ENCODE measurements around the gene JMJD1C. TPM values are rescaled to one million over a fixed set of nuclear protein-coding genes. Genes with fewer than 3 reads are reported as not detected.

JMJD1C gene
- total RNA-seq, 4 donors from 2014 or later = 92.0 to 153 (median 124) TPM

DNA sequence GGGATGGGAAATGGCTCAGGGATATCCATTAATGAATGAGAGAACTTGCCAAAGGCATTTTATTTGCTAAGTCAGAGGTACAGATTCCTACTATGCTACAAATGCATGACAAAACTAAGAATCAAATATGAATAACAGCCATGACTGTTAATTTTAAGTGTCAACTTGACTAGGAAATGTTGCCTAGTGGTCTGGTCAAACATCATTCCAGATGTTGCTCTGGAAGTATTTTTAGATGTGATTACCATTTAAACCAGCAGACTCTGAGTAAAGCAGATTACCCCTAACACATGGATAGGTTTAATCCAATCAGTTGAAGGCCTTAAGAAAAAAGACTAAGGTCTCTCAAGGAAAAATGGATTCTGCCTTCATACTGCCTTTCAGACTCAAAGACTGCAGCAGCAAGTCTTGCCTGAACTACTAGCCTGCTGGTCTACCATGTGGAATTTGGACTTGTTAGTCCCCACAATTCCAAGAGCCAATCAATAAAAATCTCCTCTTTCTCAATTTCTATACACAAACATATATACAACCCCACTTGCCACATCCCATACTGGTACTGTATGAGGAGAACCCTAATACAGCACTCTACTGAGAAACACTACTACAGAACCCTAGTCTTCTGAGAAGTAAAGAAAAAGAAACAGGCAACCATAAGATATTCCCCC is 213.5 kb downstream of the JMJD1C start:
- peaks cover 0 to 6% (median 0%) of the 10 kb centered on the region in 3 donors for H3K36me3 ChIP-seq
- H3K4me1 ChIP-seq = peaks cover 0 to 16% (median 5%) of the 10 kb centered on the region in 4 donors
- H3K27me3 ChIP-seq = no peaks in the 10 kb centered on the region
- no peak for TF ChIP-seq POLR2A (IDR thresholded peaks at IDR 0.05)
- TF ChIP-seq, protein P1, sequence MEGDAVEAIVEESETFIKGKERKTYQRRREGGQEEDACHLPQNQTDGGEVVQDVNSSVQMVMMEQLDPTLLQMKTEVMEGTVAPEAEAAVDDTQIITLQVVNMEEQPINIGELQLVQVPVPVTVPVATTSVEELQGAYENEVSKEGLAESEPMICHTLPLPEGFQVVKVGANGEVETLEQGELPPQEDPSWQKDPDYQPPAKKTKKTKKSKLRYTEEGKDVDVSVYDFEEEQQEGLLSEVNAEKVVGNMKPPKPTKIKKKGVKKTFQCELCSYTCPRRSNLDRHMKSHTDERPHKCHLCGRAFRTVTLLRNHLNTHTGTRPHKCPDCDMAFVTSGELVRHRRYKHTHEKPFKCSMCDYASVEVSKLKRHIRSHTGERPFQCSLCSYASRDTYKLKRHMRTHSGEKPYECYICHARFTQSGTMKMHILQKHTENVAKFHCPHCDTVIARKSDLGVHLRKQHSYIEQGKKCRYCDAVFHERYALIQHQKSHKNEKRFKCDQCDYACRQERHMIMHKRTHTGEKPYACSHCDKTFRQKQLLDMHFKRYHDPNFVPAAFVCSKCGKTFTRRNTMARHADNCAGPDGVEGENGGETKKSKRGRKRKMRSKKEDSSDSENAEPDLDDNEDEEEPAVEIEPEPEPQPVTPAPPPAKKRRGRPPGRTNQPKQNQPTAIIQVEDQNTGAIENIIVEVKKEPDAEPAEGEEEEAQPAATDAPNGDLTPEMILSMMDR (IDR thresholded peaks at IDR 0.05) = no peak
- H3K9me3 ChIP-seq = no peaks in the 10 kb centered on the region
- DNase-seq = no peak
- no peak overlapping the region for H3K4me3 ChIP-seq
- no peak overlapping the region for H3K27ac ChIP-seq

- H3K27me3 ChIP-seq = no peaks in the 10 kb centered on the region
- H3K27ac ChIP-seq = no peak overlapping the region
- TF ChIP-seq, protein P1 (IDR thresholded peaks at IDR 0.05) = no peak
- TF ChIP-seq POLR2A (IDR thresholded peaks at IDR 0.05) = no peak
- H3K4me1 ChIP-seq = peaks cover 0 to 9% (median 0%) of the 10 kb centered on the region in 4 donors
- H3K4me3 ChIP-seq = no peak overlapping the region
- peaks cover 0 to 6% (median 0%) of the 10 kb centered on the region in 3 donors for H3K36me3 ChIP-seq
- no peak for DNase-seq
- H3K9me3 ChIP-seq = no peaks in the 10 kb centered on the region
Measured at GRCh38 chr10:63250032-63250431, 215.7 kb downstream of the JMJD1C start.

DNA sequence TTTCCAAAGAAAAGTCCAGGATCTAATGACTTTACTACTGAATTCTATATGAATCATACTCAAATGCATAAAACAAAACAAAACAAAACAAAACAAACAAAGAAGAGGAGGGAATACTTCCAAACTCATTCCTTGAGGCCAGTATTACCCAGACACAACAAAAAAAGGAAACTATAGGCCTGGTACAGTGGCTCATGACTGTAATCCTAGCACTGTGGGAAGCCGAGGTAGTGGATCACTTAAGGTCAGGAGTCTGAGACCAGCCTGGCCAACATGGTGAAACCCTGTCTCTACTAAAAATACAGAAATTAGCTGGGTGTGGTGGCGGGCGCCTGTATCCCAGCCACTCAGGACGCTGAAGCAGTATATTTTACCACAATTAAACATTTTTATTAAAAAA is 218.0 kb downstream of the JMJD1C start:
- Histone ChIP-seq H3K27ac (no peak overlapping the region), H3K4me1 (peaks cover 0 to 13% (median 1%) of the 10 kb centered on the region in 4 donors), H3K4me3 (no peak overlapping the region), H3K27me3 (no peaks in the 10 kb centered on the region), H3K36me3 (peaks cover 0 to 6% (median 0%) of the 10 kb centered on the region in 3 donors), H3K9me3 (no peaks in the 10 kb centered on the region)
- no peak for DNase-seq
- TF ChIP-seq POLR2A (IDR thresholded peaks at IDR 0.05) = no peak
- TF ChIP-seq, protein P1 (IDR thresholded peaks at IDR 0.05) = no peak

GRCh38 chr10:63246356-63246755 is 219.4 kb downstream of the JMJD1C start:
- no peak for DNase-seq
- H3K27ac ChIP-seq = no peak overlapping the region
- H3K4me1 ChIP-seq = peaks cover 0 to 15% (median 7%) of the 10 kb centered on the region in 4 donors
- H3K9me3 ChIP-seq = no peaks in the 10 kb centered on the region
- H3K4me3 ChIP-seq = no peak overlapping the region
- H3K27me3 ChIP-seq = no peaks in the 10 kb centered on the region
- peaks cover 0 to 6% (median 0%) of the 10 kb centered on the region in 3 donors for H3K36me3 ChIP-seq
- no peak for TF ChIP-seq POLR2A (IDR thresholded peaks at IDR 0.05)
- TF ChIP-seq, protein P1 (IDR thresholded peaks at IDR 0.05) = no peak

DNA sequence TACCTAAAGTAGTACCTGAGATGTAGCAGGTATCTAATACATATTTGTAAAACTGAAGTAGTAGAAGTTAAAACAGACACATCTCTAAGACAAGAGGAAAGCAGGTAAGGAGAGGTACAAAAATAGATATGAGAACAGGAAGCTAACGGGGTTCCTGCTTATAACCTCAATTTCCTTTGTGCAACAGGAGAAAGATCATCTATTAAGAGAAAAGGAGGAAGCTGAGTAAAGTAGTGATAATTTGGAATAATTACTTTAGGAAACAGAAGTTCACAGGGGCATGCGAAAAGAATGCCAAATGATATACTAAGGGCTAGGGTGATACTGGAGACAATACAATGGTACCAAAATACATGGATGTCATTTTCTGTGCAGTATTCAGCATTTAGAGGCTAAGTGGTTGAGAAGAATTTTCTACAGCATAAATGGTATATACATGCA is 223.9 kb downstream of the JMJD1C start:
- Histone ChIP-seq H3K4me3 (no peak overlapping the region), H3K36me3 (no peaks in the 10 kb centered on the region), H3K9me3 (no peaks in the 10 kb centered on the region), H3K27me3 (no peaks in the 10 kb centered on the region), H3K27ac (peak overlapping the region in 2 of 4 donors; percentile 22 to 60), H3K4me1 (peaks cover 0 to 29% (median 14%) of the 10 kb centered on the region in 4 donors)
- no peak for DNase-seq
- TF ChIP-seq, protein P1 (IDR thresholded peaks at IDR 0.05) = no peak
- no peak for TF ChIP-seq POLR2A (IDR thresholded peaks at IDR 0.05)
